ENCODE results near the gene MAMDC2. TPM values are rescaled to one million over a fixed set of nuclear protein-coding genes. Genes with fewer than 3 reads are reported as not detected.

The MAMDC2 gene
- total RNA-seq, 3 donors from 2014 or later = 17.0 to 33.9 (median 18.7) TPM

DNA sequence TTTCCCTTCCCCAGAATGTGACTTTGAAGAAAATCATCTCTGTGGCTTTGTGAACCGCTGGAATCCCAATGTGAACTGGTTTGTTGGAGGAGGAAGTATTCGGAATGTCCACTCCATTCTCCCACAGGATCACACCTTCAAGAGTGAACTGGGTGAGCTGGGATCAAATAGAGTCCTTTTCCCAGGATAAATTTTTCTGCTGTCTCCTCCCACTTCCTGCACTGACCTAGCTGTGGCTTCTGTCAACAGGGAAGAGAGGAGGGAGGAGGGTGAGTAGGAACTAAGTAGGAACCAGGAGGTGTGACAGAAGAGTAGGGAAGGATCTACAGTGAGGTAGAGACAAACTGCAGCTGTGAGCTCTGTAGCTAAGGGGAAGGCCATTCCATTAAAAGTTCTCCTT lies 69.3 kb downstream of the MAMDC2 start:
- DNase-seq (ENCODE audit: low spot score in 2 of 2) = no peak
- TF ChIP-seq, protein P1, sequence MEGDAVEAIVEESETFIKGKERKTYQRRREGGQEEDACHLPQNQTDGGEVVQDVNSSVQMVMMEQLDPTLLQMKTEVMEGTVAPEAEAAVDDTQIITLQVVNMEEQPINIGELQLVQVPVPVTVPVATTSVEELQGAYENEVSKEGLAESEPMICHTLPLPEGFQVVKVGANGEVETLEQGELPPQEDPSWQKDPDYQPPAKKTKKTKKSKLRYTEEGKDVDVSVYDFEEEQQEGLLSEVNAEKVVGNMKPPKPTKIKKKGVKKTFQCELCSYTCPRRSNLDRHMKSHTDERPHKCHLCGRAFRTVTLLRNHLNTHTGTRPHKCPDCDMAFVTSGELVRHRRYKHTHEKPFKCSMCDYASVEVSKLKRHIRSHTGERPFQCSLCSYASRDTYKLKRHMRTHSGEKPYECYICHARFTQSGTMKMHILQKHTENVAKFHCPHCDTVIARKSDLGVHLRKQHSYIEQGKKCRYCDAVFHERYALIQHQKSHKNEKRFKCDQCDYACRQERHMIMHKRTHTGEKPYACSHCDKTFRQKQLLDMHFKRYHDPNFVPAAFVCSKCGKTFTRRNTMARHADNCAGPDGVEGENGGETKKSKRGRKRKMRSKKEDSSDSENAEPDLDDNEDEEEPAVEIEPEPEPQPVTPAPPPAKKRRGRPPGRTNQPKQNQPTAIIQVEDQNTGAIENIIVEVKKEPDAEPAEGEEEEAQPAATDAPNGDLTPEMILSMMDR (IDR thresholded peaks at IDR 0.05) = no peak
- TF ChIP-seq POLR2AphosphoS5 (IDR thresholded peaks at IDR 0.05) (no peak), POLR2A (IDR thresholded peaks at IDR 0.05) (no peak)
- H3K27ac ChIP-seq = no peak overlapping the region
- no peaks in the 10 kb centered on the region for H3K36me3 ChIP-seq
- H3K4me1 ChIP-seq = no peaks in the 10 kb centered on the region
- no peak overlapping the region for H3K4me3 ChIP-seq
- H3K9me3 ChIP-seq = no peaks in the 10 kb centered on the region
- intact Hi-C loops (cut with DNase I; ENCODE audit: low total_unique reads) = loop anchor here (5.0 kb wide), 1 partner anchor 136 kb away; no protein-coding TSS in a partner anchor
- H3K27me3 ChIP-seq = no peaks in the 10 kb centered on the region

DNA sequence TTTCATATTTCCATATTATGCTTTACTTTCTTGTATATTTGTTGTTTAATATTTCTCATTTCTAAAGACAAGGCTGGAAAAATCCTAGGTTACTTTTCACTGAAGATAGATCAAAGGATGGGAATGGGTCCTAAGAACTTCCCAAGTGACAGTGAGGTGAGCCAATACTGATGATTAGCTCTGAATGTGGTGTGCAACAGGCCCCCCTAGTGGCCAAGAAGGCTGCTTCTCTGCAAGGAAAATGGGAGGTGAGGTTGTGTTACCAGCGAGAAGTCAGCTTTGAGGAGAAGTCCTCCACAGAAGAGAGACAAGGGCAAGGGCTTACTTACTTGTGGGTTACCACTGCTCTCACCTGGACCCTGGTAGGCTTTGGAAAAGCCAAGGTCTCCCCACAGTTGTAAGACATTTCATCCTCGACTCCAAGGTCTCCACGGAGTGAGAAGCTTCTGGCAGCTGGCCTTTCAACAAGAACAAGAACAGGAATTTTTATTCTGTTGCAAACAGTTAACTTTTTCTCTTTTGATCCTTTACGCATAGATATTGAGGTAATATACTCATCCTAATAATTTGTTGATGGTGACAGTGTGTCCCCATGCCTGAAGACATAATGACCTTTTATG lies 69.9 kb downstream of the MAMDC2 start:
- intact Hi-C loops (cut with DNase I; ENCODE audit: low total_unique reads) = loop anchor here (5.0 kb wide), 1 partner anchor 136 kb away; no protein-coding TSS in a partner anchor
- Histone ChIP-seq H3K9me3 (no peaks in the 10 kb centered on the region), H3K4me1 (no peaks in the 10 kb centered on the region), H3K4me3 (no peak overlapping the region), H3K36me3 (no peaks in the 10 kb centered on the region), H3K27ac (no peak overlapping the region), H3K27me3 (no peaks in the 10 kb centered on the region)
- peak; percentile 49 to 55 for DNase-seq (ENCODE audit: low spot score in 2 of 2)
- TF ChIP-seq, protein P1 (IDR thresholded peaks at IDR 0.05) = peak; percentile 68 to 83 (median 73)
- peak in 1 of 3 donors; percentile 32 for TF ChIP-seq POLR2AphosphoS5 (IDR thresholded peaks at IDR 0.05)
- TF ChIP-seq POLR2A (IDR thresholded peaks at IDR 0.05) = no peak

DNA sequence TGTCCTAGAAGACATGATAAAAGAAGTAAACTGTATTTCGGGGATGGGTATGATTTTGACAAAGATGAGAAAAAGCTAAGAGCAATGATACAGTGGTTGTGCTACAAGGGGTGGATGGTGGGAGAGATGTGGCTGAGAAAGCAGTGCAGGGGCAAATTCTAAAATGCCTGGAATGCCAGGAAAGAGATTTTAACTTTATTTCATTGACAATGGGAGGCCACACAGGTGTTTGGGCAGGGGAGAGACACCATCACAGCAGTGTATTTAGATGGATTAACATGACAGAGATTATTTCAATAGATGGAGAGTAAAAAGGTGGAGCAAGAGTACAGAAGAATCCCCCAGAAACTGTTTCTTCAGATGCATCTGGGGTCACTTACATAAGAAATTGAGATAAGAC lies 71.2 kb downstream of the MAMDC2 start:
- no peak overlapping the region for H3K27ac ChIP-seq

DNA sequence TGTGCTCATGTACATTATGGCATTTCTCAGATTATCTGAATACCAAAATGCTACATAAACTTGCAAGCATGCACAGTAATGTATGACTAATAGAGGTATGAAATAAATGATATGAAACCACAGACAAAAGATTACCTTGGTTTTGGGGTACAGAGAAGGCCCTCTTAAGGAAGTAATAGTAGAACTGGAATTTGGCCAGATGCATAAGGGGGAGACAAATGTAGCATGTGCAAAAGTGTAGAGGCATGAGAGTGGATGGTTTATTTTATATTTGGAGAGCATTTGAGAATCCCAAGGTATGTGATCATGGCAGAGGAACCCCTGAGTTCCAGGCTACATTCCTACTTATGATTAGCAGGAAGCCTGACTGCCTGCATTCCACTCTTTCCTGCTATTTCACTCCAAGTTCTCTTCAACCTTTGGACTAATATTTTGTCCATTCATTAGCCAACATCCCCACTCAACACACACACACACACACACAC lies 74.2 kb downstream of the MAMDC2 start:
- Histone ChIP-seq H3K4me1 (no peaks in the 10 kb centered on the region), H3K36me3 (no peaks in the 10 kb centered on the region), H3K9me3 (no peaks in the 10 kb centered on the region), H3K27me3 (no peaks in the 10 kb centered on the region), H3K4me3 (no peak overlapping the region), H3K27ac (no peak overlapping the region)
- DNase-seq (ENCODE audit: low spot score in 2 of 2) = no peak
- intact Hi-C loops (cut with DNase I; ENCODE audit: low total_unique reads) = no loop called here
- TF ChIP-seq, protein P1 (IDR thresholded peaks at IDR 0.05) = no peak
- TF ChIP-seq POLR2A (IDR thresholded peaks at IDR 0.05) (no peak), POLR2AphosphoS5 (IDR thresholded peaks at IDR 0.05) (no peak)

More for the DNA sequence above, 71.2 kb downstream of the MAMDC2 start:
- H3K9me3 ChIP-seq = no peaks in the 10 kb centered on the region
- no peaks in the 10 kb centered on the region for H3K4me1 ChIP-seq
- no peak for DNase-seq (ENCODE audit: low spot score in 2 of 2)
- H3K27me3 ChIP-seq = no peaks in the 10 kb centered on the region
- TF ChIP-seq POLR2AphosphoS5 (IDR thresholded peaks at IDR 0.05) = no peak
- no peak for TF ChIP-seq POLR2A (IDR thresholded peaks at IDR 0.05)
- TF ChIP-seq, protein P1 (IDR thresholded peaks at IDR 0.05) = no peak
- no peaks in the 10 kb centered on the region for H3K36me3 ChIP-seq
- H3K4me3 ChIP-seq = no peak overlapping the region
- intact Hi-C loops (cut with DNase I; ENCODE audit: low total_unique reads) = loop anchor here (5.0 kb wide), 1 partner anchor 138 kb away; no protein-coding TSS in a partner anchor

DNA sequence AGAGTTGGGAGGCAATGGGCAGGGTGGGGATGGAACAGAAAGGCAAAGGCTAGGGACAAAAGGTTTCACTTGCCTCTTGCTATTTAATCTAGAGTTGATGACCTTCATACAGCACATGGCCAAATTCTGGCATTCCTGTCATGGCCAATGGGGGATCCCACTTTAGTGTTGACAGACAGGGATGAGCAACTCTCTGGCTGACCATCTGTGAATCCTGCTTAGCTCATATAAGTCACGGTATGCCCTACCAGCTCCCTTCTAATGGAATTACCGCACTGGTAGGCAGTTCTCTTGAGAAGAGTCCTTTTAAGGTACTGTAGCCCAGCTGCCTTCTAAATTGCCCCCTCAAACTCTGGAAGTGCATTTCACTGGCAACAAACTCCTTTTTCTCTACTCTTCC lies 76.1 kb downstream of the MAMDC2 start:
- H3K4me3 ChIP-seq = no peak overlapping the region
- no peak for DNase-seq (ENCODE audit: low spot score in 2 of 2)
- no peak overlapping the region for H3K27ac ChIP-seq
- H3K9me3 ChIP-seq = no peaks in the 10 kb centered on the region
- TF ChIP-seq POLR2AphosphoS5 (IDR thresholded peaks at IDR 0.05) (no peak), POLR2A (IDR thresholded peaks at IDR 0.05) (no peak)
- TF ChIP-seq, protein P1 (IDR thresholded peaks at IDR 0.05) = no peak
- intact Hi-C loops (cut with DNase I; ENCODE audit: low total_unique reads) = no loop called here
- H3K27me3 ChIP-seq = no peaks in the 10 kb centered on the region
- H3K36me3 ChIP-seq = no peaks in the 10 kb centered on the region
- no peaks in the 10 kb centered on the region for H3K4me1 ChIP-seq
